SHP77 treated with DMSO at 0.1 percent for 48 hours (cell line): ENCODE results near the gene ANKRD30A.
"Not testable (repeated sequence)": the region's sequence is repeated elsewhere in the genome, so short reads cannot be mapped to it uniquely, and the experiment has no call there.

Source experiments
- DNase-seq: peaks from one replicate; lab custom pipeline; 2025; lab: John Stamatoyannopoulos, UW

The ANKRD30A gene

GRCh38 chr10:37269554-37270256, 144.3 kb downstream of the ANKRD30A start:
- no peak for DNase-seq

GRCh38 chr10:37275216-37275777, 149.9 kb downstream of the ANKRD30A start:
- DNase-seq = no peak

- no peak for DNase-seq
These were observed 159.7 kb downstream of the ANKRD30A start for GRCh38 chr10:37285063-37285462.

DNA sequence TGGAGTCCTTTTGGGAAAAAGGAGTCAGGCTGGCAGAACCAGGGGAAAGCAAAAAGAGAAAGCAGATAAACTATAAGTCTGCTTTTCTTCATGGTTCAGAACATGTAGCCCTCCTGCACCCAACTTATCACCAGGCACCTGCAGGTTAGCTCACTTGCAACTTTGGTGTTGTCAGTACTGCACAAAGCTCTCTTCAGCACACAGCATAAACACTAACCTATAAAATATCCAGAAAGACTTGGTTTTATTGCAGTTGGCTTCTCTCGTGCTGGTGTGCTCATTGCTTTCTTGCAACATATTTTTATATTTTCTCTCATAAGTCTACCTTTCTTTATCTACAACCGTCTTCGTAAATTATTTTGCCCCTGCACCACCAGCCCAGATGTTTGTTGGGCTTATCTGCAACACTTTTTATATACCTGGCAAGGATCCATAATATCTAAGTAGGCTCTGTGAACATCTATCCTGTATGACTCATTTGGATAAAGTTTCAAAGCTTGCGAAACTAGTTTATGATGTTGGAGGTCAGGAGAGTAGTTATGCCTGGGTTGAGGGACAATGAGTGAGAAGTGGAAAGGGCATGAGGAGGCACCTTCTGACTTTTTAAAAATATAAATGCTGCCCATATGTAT, 164.6 kb downstream of the ANKRD30A start:
- DNase-seq = no peak

DNA sequence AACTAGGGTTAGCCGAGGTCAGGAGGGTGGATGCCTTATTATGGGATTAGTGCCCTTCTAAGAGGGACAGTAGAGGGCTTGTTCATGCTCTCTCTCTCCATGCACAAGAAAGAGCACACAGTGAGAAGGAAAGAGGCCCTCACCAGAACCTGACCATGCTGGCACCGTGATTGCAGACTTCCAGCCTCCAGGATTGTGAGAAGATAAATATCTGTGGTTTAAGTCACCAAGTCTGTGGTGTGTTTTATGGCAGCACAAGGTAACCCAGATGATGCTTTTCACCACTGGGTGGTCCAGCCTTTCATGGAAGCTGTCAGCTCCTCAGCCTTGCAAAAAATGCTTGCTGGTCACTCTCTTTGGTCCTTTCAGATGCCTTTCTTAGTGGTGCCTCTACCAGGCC, 175.9 kb downstream of the ANKRD30A start:
- no peak for DNase-seq

- no peak for DNase-seq
These were observed 178.6 kb downstream of the ANKRD30A start for GRCh38 chr10:37304036-37304435.

- DNase-seq = no peak
These were observed 189.0 kb downstream of the ANKRD30A start for GRCh38 chr10:37314350-37314749.

- DNase-seq = no peak
These were observed 189.5 kb downstream of the ANKRD30A start for GRCh38 chr10:37314862-37315261.

DNA sequence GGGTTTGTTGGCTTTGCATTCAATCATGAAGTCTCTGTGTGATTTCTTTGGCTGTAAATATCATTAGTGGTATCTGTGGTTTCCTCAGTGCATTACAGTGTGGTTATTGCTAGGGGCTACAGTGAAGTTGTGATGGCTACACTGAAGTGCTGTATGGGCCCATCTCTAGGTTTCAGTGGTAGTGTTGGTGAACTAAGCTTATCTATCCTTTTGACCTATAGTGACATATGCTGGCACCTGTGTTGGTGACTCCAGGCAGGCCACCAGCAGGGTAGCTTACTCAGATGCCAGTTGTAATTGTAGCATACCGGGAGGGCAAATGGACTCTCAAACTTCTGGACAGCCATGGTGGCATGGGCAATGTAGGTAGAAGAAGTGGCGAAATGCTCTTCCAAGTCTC, 219.0 kb downstream of the ANKRD30A start:
- no peak for DNase-seq

- DNase-seq = no peak
These were observed 254.6 kb downstream of the ANKRD30A start for GRCh38 chr10:37379991-37380390.

DNA sequence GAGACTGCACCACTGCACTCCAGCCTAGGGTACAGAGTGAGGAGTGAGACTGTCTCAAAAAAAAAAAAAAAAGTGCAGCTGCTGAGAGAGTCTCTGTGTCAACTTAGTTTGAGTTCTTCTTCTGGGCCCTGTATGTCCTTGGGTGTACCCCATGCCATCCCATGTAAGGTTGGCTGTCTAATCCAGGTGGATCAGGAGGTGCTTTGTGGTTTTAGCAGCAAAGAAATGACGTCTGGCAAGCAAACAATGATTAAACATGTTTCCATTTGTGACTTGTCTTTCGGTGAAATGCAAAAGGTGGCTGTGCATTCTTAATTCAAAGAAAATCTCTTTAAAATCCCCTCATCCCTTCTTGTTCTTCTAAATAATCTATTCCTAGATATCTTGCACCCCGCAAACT, 255.9 kb downstream of the ANKRD30A start:
- DNase-seq = no peak

DNA sequence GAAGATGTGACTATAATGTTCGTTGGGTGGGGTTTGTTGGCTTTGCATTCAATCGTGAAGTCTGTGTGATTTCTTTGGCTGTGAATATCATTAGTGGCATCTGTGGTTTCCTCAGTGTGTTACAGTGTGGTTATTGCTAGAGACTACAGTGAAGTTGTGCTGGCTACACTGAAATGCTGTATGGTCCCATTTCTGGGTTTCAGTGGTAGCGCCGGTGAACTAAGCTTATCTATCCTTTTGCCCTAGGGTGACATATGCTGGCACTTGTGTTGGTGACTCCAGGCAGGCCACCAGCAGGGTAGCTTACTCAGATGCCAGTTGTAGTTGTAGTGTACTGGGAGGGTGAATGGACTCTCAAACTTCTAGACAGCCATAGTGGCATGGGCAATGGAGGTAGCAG, 259.5 kb downstream of the ANKRD30A start:
- no peak for DNase-seq

DNA sequence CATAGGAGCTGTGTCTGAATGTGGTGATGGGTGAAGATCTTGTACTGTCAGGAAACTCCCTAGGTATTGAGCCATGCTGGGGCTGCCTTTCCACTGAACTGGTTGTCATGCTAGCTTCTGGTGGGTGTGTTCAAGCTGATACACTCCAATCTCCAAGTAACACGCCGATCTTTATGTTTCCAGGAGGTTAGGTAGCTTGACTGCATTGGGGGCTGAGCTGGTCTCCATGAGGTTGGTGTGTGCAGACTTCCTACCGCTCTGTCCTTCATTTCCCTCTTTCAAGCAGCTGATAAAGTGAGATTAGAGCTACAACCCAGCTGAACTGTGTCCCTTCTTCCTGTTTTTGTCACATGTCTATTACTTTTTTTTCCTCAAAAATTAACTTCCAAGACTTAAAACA, 265.5 kb downstream of the ANKRD30A start:
- no peak for DNase-seq

GRCh38 chr10:37400774-37401173, 275.4 kb downstream of the ANKRD30A start:
- not testable (repeated sequence) for DNase-seq

- no peak for DNase-seq
These were observed 275.8 kb downstream of the ANKRD30A start for GRCh38 chr10:37401225-37401624.

GRCh38 chr10:37403776-37404175, 278.4 kb downstream of the ANKRD30A start:
- no peak for DNase-seq
